MM.1S (cell line): ENCODE measurements around the gene GRIK3.

ENCODE experiments used
- DNase-seq: peaks from one replicate; pipeline ENCODE4 v3.0.0-alpha.2; 2015
- H2AFZ ChIP-seq: fragments of 300-600 bp; sonication (generic); 2 replicates; pipeline ENCODE4 v1.6.0; 2016; ENCODE audit warnings: antibody characterized with exemption, low read length
- H3F3A ChIP-seq: fragments of 300-600 bp; sonication (generic); 2 replicates; pipeline ENCODE4 v1.6.1; 2016; ENCODE audit warnings: mild to moderate bottlenecking, antibody characterized with exemption, low read length, moderate library complexity, mixed read lengths; ENCODE audit not compliant: insufficient read depth
- H3K27ac ChIP-seq: fragments of 300-600 bp; sonication (generic); 2 replicates; pipeline ENCODE4 v1.5.1; 2016; ENCODE audit warnings: mild to moderate bottlenecking, low read length
- H3K27me3 ChIP-seq: fragments of 300-600 bp; sonication (generic); replicated peaks from 2 replicates; pipeline ENCODE4 v1.6.0; 2016; ENCODE audit warnings: low read length; ENCODE audit not compliant: insufficient read depth
- H3K36me3 ChIP-seq: fragments of 300-600 bp; sonication (generic); replicated peaks from 2 replicates; pipeline ENCODE4 v1.6.1; 2016; ENCODE audit warnings: mild to moderate bottlenecking, low read length, mixed read lengths; ENCODE audit not compliant: insufficient read depth
- H3K4me1 ChIP-seq: fragments of 300-600 bp; sonication (generic); 2 replicates; pipeline ENCODE4 v1.6.1; 2016; ENCODE audit warnings: low read length, mixed read lengths
- H3K4me2 ChIP-seq: fragments of 300-600 bp; sonication (generic); 2 replicates; pipeline ENCODE4 v1.6.0; 2016; ENCODE audit warnings: low read depth, low read length
- H3K4me3 ChIP-seq: fragments of 300-600 bp; sonication (generic); 2 replicates; pipeline ENCODE4 v1.5.1; 2016; ENCODE audit warnings: low read length, mixed read lengths
- H3K79me2 ChIP-seq: fragments of 300-600 bp; sonication (generic); 2 replicates; pipeline ENCODE4 v1.6.1; 2016; ENCODE audit warnings: mixed run types, low read length, mixed read lengths
- H3K9ac ChIP-seq: fragments of 300-600 bp; sonication (generic); 2 replicates; pipeline ENCODE4 v1.6.1; 2016; ENCODE audit warnings: low read length, mixed read lengths
- H3K9me2 ChIP-seq: fragments of 300-600 bp; sonication (generic); replicated peaks from 2 replicates; pipeline ENCODE4 v1.6.1; 2016; ENCODE audit warnings: mild to moderate bottlenecking, low read length, mixed read lengths; ENCODE audit not compliant: insufficient read depth
- H3K9me3 ChIP-seq: fragments of 300-600 bp; sonication (generic); replicated peaks from 2 replicates; pipeline ENCODE4 v1.6.1; 2016; ENCODE audit warnings: mild to moderate bottlenecking, low read length, mixed read lengths; ENCODE audit not compliant: insufficient read depth
- H4K20me1 ChIP-seq: fragments of 300-600 bp; sonication (generic); 2 replicates; pipeline ENCODE4 v1.6.1; 2016; ENCODE audit warnings: mild to moderate bottlenecking, low read length, moderate library complexity, mixed read lengths; ENCODE audit not compliant: insufficient read depth
- EZH2 ChIP-seq: fragments of 300-600 bp; sonication (generic); optimal IDR thresholded peaks from 2 replicates; pipeline ENCODE3; 2017; ENCODE audit warnings: low read depth, mild to moderate bottlenecking, antibody characterized with exemption, low read length, mixed read lengths
- EZH2phosphoT487 ChIP-seq: fragments of 300-600 bp; sonication (generic); IDR thresholded peaks from 2 replicates; pipeline ENCODE4 v1.6.1; 2018; ENCODE audit warnings: antibody characterized with exemption, low read length
- TF ChIP-seq, protein P1 (sequence below): fragments of 300-600 bp; sonication (generic); IDR thresholded peaks from 2 replicates; pipeline ENCODE4 v1.5.1; 2016; ENCODE audit warnings: antibody characterized with exemption, low read length, mixed read lengths

The GRIK3 gene

DNA sequence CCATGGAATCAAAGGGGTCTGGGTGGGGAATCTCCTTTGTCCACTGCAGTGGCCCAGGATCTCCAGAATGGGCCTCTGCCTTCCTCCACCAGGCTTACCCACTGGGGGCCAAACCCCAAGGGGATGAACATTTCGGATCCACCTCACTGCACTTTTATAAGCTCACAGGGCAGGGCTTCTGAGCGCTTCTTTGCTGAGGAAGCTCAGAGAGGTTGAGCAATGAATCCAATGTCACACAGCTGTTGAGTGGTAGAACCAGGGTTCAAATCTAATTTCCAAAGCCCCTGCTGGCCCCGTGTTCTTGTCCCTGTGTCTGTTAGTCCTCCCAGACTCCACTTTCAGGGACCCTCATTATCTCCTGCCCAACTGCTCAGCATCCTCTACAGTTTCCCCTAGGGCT, 250.8 kb downstream of the GRIK3 start:
- no peak for DNase-seq
- Histone ChIP-seq H3K27ac (no peak overlapping the region), H3K4me2 (no peak overlapping the region), H3K9me2 (no peaks in the 10 kb centered on the region), H3K4me3 (no peak overlapping the region), H2AFZ (no peak overlapping the region), H3K9ac (no peak overlapping the region), H3K4me1 (no peaks in the 10 kb centered on the region), H4K20me1 (no peaks in the 10 kb centered on the region), H3K79me2 (no peaks in the 10 kb centered on the region), H3K27me3 (peaks cover 84% of the 10 kb centered on the region), H3K36me3 (no peaks in the 10 kb centered on the region), H3K9me3 (no peaks in the 10 kb centered on the region), H3F3A (no peaks in the 10 kb centered on the region)
- no peak for TF ChIP-seq EZH2phosphoT487
- TF ChIP-seq, protein P1, sequence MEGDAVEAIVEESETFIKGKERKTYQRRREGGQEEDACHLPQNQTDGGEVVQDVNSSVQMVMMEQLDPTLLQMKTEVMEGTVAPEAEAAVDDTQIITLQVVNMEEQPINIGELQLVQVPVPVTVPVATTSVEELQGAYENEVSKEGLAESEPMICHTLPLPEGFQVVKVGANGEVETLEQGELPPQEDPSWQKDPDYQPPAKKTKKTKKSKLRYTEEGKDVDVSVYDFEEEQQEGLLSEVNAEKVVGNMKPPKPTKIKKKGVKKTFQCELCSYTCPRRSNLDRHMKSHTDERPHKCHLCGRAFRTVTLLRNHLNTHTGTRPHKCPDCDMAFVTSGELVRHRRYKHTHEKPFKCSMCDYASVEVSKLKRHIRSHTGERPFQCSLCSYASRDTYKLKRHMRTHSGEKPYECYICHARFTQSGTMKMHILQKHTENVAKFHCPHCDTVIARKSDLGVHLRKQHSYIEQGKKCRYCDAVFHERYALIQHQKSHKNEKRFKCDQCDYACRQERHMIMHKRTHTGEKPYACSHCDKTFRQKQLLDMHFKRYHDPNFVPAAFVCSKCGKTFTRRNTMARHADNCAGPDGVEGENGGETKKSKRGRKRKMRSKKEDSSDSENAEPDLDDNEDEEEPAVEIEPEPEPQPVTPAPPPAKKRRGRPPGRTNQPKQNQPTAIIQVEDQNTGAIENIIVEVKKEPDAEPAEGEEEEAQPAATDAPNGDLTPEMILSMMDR: no peak
- no peak for TF ChIP-seq EZH2

DNA sequence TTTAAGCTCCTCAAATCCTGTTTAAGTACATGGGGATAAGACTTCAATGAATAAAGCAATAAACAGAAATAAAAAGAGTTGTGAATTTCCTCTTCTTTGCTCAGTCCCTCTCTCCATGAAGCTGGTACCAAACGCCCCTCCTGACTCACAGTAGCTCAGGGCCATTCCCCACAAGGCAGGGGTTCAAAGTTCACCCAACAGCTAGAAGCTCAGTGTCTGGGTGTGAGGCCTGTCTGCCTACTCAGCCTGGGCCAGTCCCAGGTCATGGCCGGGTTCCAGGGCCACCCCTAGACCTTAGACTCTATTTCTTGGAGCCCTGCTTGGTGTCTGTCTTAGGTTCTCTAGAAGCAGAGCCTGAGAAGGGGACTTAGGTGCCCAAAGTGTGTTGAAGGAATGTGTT, 251.5 kb downstream of the GRIK3 start:
- Histone ChIP-seq H4K20me1 (no peaks in the 10 kb centered on the region), H3K4me2 (no peak overlapping the region), H3K9ac (no peak overlapping the region), H3K4me1 (no peaks in the 10 kb centered on the region), H2AFZ (no peak overlapping the region), H3F3A (no peaks in the 10 kb centered on the region), H3K79me2 (no peaks in the 10 kb centered on the region), H3K27me3 (peaks cover 79% of the 10 kb centered on the region), H3K9me2 (no peaks in the 10 kb centered on the region), H3K4me3 (no peak overlapping the region), H3K27ac (no peak overlapping the region), H3K36me3 (no peaks in the 10 kb centered on the region), H3K9me3 (no peaks in the 10 kb centered on the region)
- TF ChIP-seq EZH2phosphoT487: no peak
- TF ChIP-seq, protein P1: no peak
- no peak for TF ChIP-seq EZH2
- DNase-seq: no peak

DNA sequence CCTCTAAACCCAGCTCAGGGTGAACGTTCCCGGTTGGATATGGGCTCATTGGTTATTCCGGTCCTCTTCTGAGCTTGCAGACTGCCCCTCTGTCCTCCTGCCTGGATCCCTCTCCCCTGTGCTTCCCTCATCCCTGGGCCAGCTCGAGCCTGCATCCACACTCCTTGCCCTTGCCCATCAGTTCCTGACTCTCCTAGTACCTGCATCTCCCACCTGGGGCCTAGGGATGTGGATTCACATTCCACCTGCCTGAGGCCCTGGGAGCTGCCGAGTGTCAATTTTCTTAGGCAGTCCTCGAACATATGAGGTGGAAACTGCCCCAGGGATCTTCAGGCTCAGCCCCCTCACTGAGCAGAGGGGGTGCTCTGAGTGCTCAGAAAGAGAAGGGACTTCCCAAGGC, 252.2 kb downstream of the GRIK3 start:
- no peak overlapping the region for H2AFZ ChIP-seq
- H3K36me3 ChIP-seq: no peaks in the 10 kb centered on the region
- no peaks in the 10 kb centered on the region for H3K9me3 ChIP-seq
- no peak overlapping the region for H3K4me2 ChIP-seq
- TF ChIP-seq EZH2phosphoT487 (no peak), EZH2 (no peak)
- TF ChIP-seq, protein P1: no peak
- DNase-seq: no peak
- H3K27me3 ChIP-seq: peaks cover 79% of the 10 kb centered on the region
- no peak overlapping the region for H3K9ac ChIP-seq
- no peaks in the 10 kb centered on the region for H3K79me2 ChIP-seq
- H4K20me1 ChIP-seq: no peaks in the 10 kb centered on the region
- H3F3A ChIP-seq: no peaks in the 10 kb centered on the region
- no peak overlapping the region for H3K27ac ChIP-seq
- no peak overlapping the region for H3K4me3 ChIP-seq
- H3K9me2 ChIP-seq: no peaks in the 10 kb centered on the region
- no peaks in the 10 kb centered on the region for H3K4me1 ChIP-seq
